GM18868 (cell line): ENCODE results near the gene DYSF.

Experiments used
- ATAC-seq: cut with Tn5 transposase; IDR thresholded peaks from one replicate; pipeline ENCODE4 v1.9.1; 2021; ENCODE audit warnings: mild to moderate bottlenecking, moderate library complexity; ENCODE audit not compliant: unreplicated experiment

The DYSF gene

GRCh38 chr2:71498261-71498701 is 44.9 kb downstream of the DYSF start:
- ATAC-seq = no peak

- no peak for ATAC-seq
Observed at GRCh38 chr2:71499691-71500090, 46.3 kb downstream of the DYSF start.

- no peak for ATAC-seq
Observed at GRCh38 chr2:71500426-71501079, 47.2 kb downstream of the DYSF start.

- no peak for ATAC-seq
Observed at GRCh38 chr2:71502941-71503738, 49.8 kb downstream of the DYSF start.

DNA sequence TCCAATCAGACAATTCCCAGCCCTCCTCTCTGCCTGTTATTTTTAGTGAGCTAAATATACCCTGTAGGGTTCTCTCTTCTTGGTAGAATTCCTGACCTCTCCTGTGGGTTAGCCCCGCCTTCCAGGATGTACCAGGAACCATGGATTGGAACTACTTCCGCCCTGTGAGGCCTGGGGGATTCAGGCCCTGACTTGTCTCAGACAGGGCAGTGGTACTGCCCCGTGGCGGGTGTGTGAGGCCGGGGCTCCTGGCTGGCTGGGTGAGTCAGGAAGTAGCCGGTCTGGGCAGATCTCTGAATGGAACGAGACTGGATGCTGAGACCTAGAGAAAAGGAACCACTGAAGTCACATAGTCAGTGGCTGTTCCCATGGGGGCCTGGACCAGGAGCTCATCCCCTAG is 50.5 kb downstream of the DYSF start:
- no peak for ATAC-seq

DNA sequence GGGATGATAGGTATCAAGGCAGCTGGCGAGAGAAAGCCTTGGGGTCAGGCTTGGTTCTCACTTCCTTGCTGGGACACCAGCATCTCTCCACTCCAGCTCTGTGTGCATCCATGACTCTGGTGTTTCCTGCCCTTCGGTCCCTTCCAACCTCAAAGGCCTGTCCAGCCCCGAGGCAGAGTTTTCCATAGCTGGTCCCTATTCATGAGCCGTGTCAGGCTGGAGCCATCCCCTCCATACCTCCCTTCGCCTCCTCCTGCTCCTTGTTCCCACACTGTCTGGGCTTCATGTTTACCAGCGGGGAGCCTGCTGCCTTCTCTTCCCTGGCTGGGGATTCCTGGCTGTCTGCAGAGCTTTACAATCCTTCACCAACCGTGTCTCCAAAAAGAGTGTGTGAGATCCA is 51.2 kb downstream of the DYSF start:
- no peak for ATAC-seq

DNA sequence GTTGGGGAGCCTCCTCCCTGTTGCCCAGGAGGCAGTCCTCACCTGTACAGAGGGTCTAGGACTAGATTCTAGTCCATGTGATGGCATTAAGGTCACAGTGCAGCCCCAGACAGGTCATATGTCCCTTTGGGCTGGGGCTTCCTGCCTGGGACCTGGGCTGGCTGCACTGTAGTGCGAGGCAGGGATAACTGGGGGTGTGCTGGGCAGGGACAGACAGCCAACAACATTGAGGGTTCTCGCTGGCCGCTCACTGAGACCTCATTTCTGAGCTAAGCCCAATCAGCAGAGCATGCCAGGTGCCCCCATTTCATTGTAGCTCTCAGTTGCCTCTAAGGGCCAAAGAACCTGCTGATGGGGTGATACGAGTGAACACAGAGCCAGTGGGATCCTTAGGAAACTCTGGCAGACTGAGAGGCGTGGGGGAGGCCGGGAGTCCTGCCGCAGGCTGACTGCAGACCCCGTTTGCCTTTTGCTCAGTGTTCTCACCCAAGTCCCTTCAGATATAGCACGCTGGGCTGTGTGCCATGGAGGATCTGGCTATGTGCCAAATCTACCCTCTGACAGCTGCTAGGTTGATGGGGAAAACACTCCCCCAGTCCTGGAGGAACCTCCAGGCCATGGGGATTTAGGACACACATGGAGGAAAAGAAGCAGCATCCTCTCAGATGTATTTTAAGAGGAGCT is 51.9 kb downstream of the DYSF start:
- no peak for ATAC-seq

- no peak for ATAC-seq
Observed at GRCh38 chr2:71505770-71506140, 52.4 kb downstream of the DYSF start.

- no peak for ATAC-seq
Observed at GRCh38 chr2:71506222-71507153, 53.1 kb downstream of the DYSF start.

DNA sequence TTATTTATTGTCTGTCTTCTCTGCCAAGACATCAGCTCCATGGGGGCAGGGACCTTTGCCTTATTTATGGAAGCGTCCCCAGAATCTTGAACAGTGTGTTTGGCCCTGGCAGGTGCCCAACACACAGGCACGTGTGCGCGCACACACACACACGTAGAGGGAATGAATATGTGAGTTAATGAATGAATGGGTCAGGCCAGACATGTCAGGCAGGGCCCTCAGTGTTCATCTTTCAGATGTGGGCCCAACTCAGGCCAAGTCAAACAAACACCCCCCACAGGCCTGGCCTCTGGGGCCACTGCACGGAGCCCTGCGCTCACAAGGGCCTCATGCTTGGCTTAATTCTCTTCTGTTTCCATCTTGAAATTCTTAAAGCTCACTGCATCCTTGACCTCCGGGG is 54.1 kb downstream of the DYSF start:
- ATAC-seq = no peak

DNA sequence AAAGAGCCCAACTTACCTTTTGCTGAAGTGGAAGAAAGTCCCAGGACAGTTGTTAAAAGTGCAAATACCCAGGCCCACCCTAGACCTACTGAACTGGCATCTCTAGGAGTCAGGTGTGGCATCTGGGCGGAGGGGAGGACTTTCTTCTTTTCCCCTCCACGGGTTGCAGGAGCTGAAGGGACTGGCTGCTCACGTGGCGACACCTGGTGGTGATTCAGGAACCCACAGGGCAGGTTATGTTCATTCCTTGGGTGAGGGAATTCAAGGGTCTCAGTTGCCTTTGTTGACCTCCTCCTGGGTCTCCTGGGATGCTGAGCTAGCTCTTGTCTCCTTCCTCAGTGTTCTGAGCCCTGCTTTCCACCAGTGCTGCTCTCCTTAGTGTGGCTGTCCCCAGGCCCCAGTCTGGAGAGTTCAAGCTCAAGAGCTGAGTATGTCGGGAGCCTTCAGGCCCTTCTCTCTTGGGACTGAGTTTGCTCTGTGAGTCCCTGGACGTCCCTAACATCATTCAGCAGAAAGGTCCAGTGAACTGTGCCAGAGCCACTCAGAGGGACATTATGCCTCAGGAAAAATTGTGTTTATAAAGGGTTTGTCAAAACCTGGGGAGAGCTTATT is 56.9 kb downstream of the DYSF start:
- ATAC-seq = peak; percentile 67

DNA sequence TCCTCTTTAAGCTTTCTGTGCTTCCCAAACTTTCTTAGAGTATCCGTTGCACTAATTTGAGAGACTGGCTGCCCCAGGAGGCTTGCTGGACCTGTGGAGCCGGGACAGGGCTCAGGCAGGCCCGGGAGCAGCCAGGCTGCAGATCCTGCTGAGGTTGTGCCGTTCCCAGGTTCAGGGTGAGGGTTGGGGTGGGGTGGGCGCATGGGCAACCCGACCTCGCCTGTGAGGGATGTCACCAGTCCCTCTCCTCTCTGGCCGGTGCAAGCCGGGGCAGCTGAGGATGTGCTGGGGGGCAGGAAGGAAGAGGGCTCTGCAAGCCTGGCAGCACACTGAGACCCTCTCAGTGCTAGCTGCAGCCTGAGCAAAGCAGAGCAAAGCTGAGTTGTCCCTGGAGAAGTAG is 57.6 kb downstream of the DYSF start:
- ATAC-seq = no peak

GRCh38 chr2:71511776-71512175 is 58.4 kb downstream of the DYSF start:
- ATAC-seq = no peak

DNA sequence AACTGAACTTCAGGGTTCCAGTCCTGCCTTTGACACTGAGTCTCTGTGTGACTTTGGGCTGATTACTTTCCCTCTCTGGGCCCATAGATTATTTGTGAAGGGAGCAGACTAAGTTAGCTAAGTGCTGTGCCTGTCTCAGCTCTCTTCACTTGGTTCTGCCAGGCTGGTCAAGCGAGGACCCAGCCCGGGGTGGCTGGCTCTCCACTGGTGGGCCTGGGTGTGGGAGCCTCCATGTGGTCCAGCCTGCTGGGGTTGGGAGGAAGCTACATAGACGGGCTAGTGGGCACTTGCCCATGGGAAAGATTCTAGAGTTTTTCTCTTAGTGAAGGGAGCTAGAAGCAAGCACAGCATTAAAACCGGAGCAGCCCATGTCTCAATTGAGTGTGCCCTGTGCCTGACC is 59.0 kb downstream of the DYSF start:
- no peak for ATAC-seq

GRCh38 chr2:71513096-71513495 is 59.7 kb downstream of the DYSF start:
- ATAC-seq = no peak

- ATAC-seq = no peak
Observed at GRCh38 chr2:71513721-71514120, 60.4 kb downstream of the DYSF start.

DNA sequence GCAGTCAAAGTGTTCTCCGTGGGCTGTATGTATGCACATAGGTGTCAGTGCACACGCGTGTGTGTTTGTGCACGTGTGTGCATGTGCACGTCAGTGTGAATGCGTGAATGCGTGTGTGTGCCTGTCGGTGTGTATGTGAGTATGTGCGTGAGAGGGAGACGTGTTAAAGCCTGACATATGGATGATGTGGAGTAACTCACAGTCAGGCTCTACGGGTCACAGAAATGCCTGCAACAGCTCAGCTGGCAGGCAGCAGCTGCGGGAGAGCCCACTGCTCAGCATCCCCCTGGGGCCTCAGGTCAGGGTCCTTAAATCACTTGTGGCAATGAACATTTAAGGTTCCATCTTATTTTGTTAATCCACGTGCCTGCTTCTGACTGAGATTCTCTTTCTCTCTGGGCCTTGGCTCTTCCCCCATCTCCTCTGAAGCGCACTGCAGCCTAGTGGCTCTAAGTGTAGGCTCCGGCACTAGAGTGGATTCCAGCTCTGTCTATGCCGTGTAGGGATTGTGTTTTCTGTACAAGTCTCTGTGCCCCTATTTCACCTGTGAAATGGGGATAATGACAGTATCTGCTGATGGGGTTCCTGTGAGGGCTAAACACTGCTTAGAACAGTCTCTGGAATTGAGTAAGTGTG is 63.0 kb downstream of the DYSF start:
- no peak for ATAC-seq

GRCh38 chr2:71517851-71518250 is 64.5 kb downstream of the DYSF start:
- no peak for ATAC-seq

GRCh38 chr2:71521436-71521950 is 68.1 kb downstream of the DYSF start:
- ATAC-seq = no peak

DNA sequence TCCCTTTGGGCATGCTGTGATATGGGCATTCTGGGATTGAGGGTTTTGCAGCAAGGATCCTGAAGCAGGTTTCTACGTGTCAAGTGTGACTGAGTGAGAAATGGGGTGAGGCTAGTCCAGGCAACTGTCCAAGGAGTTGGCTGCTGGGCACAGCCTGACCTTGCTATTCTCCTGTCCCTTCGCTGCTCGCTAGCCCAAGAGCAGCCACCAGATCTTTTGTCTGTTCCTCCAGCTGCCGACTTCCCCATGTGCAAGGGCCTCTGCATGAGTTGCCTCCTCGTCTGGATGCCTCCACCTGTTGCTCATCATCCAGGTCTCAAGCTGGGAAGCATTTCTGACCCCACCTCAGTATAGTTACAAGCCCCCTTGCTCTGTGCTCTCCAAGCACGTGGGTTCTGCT is 71.1 kb downstream of the DYSF start:
- no peak for ATAC-seq
